ENCODE results near the gene ACAD10.

GRCh38 chr12:111741235-111741812 lies 55.5 kb downstream of the ACAD10 start:
- TF ChIP-seq, protein P1, sequence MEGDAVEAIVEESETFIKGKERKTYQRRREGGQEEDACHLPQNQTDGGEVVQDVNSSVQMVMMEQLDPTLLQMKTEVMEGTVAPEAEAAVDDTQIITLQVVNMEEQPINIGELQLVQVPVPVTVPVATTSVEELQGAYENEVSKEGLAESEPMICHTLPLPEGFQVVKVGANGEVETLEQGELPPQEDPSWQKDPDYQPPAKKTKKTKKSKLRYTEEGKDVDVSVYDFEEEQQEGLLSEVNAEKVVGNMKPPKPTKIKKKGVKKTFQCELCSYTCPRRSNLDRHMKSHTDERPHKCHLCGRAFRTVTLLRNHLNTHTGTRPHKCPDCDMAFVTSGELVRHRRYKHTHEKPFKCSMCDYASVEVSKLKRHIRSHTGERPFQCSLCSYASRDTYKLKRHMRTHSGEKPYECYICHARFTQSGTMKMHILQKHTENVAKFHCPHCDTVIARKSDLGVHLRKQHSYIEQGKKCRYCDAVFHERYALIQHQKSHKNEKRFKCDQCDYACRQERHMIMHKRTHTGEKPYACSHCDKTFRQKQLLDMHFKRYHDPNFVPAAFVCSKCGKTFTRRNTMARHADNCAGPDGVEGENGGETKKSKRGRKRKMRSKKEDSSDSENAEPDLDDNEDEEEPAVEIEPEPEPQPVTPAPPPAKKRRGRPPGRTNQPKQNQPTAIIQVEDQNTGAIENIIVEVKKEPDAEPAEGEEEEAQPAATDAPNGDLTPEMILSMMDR (conservative IDR thresholded peaks at IDR 0.05; ENCODE audit: low read depth, low read length) = no peak
- TF ChIP-seq EZH2 (IDR thresholded peaks at IDR 0.05; ENCODE audit: borderline replicate concordance, low read depth, low read length, poor library complexity, severe bottlenecking) = no peak

Data from A673 (cell line).